ENCODE results near the gene ZNF280C. TPM values are rescaled to one million over a fixed set of nuclear protein-coding genes. Genes with fewer than 3 reads are reported as not detected.

ZNF280C gene
- total and polyA plus RNA-seq, 12 donors, result 0.39 to 2.4 (median 1.6) TPM

DNA sequence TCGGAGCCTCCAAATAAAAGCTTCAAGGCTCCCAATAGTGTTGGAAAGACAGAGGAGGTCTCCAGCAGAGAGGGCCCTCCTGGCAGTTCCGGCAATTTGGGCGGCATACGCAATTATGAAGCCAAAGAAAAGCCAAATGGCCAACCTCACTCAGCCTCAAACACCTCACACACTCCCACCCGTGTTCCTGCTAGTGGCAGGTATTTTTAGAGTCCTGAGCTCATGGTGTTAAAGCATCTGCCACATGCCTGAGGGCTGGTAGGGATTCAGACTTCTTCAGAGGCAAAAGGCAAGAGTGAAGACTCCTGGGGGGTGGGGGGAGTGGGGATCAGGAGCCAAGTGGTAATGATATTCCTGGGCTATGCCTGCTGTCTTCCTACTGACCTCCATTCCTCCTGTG lies 89.5 kb downstream of the ZNF280C start:
- Histone ChIP-seq H3K27ac (no peak overlapping the region), H3K4me1 (peaks cover 0 to 14% (median 7%) of the 10 kb centered on the region in 9 donors), H3K36me3 (no peaks in the 10 kb centered on the region), H3K27me3 (peaks cover 0 to 5% (median 0%) of the 10 kb centered on the region in 7 donors), H3K9me3 (no peaks in the 10 kb centered on the region), H3K4me3 (no peak overlapping the region)
- intact Hi-C loops (cut with DNase I), result loop anchor here in 1 of 10 donors (10.0 kb wide), 1 partner anchor 54 kb away; no protein-coding TSS in a partner anchor
- ATAC-seq (no peak), DNase-seq (no peak)
- WGBS, 2 donors, result 72 to 75% methylated on average over 5 of the region's 5 CpGs
- TF ChIP-seq CTCF (IDR thresholded peaks at IDR 0.05), result no peak

DNA sequence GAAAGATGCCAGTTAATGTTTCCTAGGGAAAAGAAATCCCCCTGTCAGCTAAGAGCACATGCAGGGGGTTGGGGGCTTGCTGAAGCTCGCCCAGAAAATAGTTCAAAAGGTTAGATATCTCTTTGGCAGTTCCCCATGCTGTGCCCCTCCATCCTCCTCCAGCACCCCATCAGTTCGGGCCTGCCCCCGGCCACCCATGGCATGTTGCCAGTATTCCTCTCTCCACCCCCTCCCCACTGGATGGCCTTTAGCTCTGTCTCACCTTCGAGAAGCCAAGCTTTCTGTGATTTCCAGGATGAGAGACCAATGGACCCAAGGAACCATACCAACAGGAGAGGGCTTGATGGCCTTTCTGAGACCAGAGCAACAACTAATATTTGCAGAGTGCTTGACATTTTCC lies 91.8 kb downstream of the ZNF280C start:
- no peaks in the 10 kb centered on the region for H3K36me3 ChIP-seq
- peaks cover 0 to 36% (median 13%) of the 10 kb centered on the region in 9 donors for H3K4me1 ChIP-seq
- no peak for ATAC-seq
- intact Hi-C loops (cut with DNase I), result loop anchor here in 1 of 10 donors (10.0 kb wide), 1 partner anchor 52 kb away; no protein-coding TSS in a partner anchor
- WGBS, 2 donors, result 83 to 92% methylated on average over 4 of the region's 4 CpGs
- TF ChIP-seq CTCF (IDR thresholded peaks at IDR 0.05), result no peak
- DNase-seq, result no peak
- no peaks in the 10 kb centered on the region for H3K9me3 ChIP-seq
- H3K27ac ChIP-seq, result no peak overlapping the region
- no peak overlapping the region for H3K4me3 ChIP-seq
- H3K27me3 ChIP-seq, result peaks cover 0 to 5% (median 0%) of the 10 kb centered on the region in 7 donors

DNA sequence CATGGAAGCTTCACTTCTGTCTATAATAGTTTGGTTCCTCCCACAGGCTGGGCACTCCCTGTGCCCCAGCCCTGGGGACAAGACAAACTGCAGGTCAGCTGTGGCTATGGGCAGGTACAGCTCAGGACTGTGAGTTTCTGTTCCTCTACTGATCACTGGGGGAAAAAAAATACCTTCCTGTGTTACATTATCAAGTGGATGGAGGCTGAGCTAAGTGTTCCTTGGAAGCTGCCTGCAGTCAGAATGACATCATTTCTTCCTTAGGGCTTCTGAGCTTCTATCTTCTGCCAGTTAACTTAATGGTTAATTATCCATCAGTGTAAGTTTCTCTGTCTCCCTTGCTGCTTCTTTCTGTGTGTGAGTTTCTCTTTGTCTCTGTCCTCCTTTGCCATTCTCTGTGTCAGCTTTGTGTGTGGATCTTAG lies 92.3 kb downstream of the ZNF280C start:
- Histone ChIP-seq H3K36me3 (no peaks in the 10 kb centered on the region), H3K9me3 (no peaks in the 10 kb centered on the region), H3K4me1 (peaks cover 0 to 39% (median 13%) of the 10 kb centered on the region in 9 donors), H3K27ac (no peak overlapping the region), H3K4me3 (no peak overlapping the region), H3K27me3 (peaks cover 0 to 5% (median 0%) of the 10 kb centered on the region in 7 donors)
- no peak for TF ChIP-seq CTCF (IDR thresholded peaks at IDR 0.05)
- no peak for DNase-seq
- ATAC-seq, result no peak
- intact Hi-C loops (cut with DNase I), result loop anchor here in 1 of 10 donors (10.0 kb wide), 1 partner anchor 52 kb away; no protein-coding TSS in a partner anchor

DNA sequence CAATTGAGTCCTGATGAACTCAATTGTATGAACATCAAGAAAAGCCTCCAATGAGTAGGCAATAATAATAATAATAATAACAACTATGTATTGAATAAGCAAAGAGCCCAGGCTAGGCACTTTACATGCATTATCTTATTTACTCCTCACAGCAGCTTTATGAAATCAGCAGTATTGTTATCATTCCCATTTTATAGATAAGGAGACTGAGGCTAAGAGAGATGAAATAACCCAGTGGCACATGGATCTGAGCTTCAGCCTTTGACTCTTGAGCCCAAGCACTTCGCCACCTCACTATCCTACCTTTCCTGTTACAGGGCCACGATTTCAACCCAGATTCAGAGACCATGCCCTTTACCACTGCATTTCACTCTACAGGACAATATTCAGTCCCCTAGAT lies 93.8 kb downstream of the ZNF280C start:
- no peak for DNase-seq

More for the DNA sequence above, 93.8 kb downstream of the ZNF280C start:
- Histone ChIP-seq H3K27me3 (peaks cover 0 to 5% (median 0%) of the 10 kb centered on the region in 7 donors), H3K4me3 (no peak overlapping the region), H3K36me3 (no peaks in the 10 kb centered on the region), H3K4me1 (peaks cover 0 to 39% (median 13%) of the 10 kb centered on the region in 9 donors), H3K9me3 (no peaks in the 10 kb centered on the region), H3K27ac (peak overlapping the region in 7 of 10 donors; percentile 41 to 80 (median 73))
- ATAC-seq, result no peak
- intact Hi-C loops (cut with DNase I), result loop anchor here in 3 of 10 donors (5.0 to 10.0 kb wide), 2 partner anchors 50 to 53 kb away; no protein-coding TSS in a partner anchor
- TF ChIP-seq CTCF (IDR thresholded peaks at IDR 0.05), result no peak
- WGBS, 2 donors, result 91 to 98% methylated on average over 2 of the region's 2 CpGs
